ENCODE data around the gene TBCD.

TBCD gene

GRCh38 chr17:82938873-82939620, 187.2 kb downstream of the TBCD start:
- no peaks in the 10 kb centered on the region for H3K79me2 ChIP-seq (ENCODE audit: control insufficient read depth, insufficient read depth, low read length, unreplicated experiment)
- no peak overlapping the region for H2AFZ ChIP-seq (ENCODE audit: low read length, unreplicated experiment)
- no peak overlapping the region for H3K4me3 ChIP-seq (ENCODE audit: low read depth, low read length)
- H3K4me1 ChIP-seq (ENCODE audit: control insufficient read depth, insufficient read depth, low read length, unreplicated experiment), result no peaks in the 10 kb centered on the region
- H3K27ac ChIP-seq (ENCODE audit: low read depth, low read length), result no peak overlapping the region
- peaks cover 42% of the 10 kb centered on the region for H3K36me3 ChIP-seq (ENCODE audit: insufficient read depth, low read length)
- no peaks in the 10 kb centered on the region for H3K27me3 ChIP-seq (ENCODE audit: insufficient read depth, low read length)

- Histone ChIP-seq H3K36me3 (ENCODE audit: insufficient read depth, low read length) (peaks cover 44% of the 10 kb centered on the region), H3K27ac (ENCODE audit: low read depth, low read length) (no peak overlapping the region), H2AFZ (ENCODE audit: low read length, unreplicated experiment) (no peak overlapping the region), H3K79me2 (ENCODE audit: control insufficient read depth, insufficient read depth, low read length, unreplicated experiment) (no peaks in the 10 kb centered on the region), H3K4me1 (ENCODE audit: control insufficient read depth, insufficient read depth, low read length, unreplicated experiment) (no peaks in the 10 kb centered on the region), H3K4me3 (ENCODE audit: low read depth, low read length) (no peak overlapping the region), H3K27me3 (ENCODE audit: insufficient read depth, low read length) (no peaks in the 10 kb centered on the region)
Observed at GRCh38 chr17:82939621-82940135, 187.8 kb downstream of the TBCD start.

- H3K36me3 ChIP-seq (ENCODE audit: insufficient read depth, low read length), result peaks cover 47% of the 10 kb centered on the region
- H3K27ac ChIP-seq (ENCODE audit: low read depth, low read length), result no peak overlapping the region
- no peak overlapping the region for H2AFZ ChIP-seq (ENCODE audit: low read length, unreplicated experiment)
- H3K79me2 ChIP-seq (ENCODE audit: control insufficient read depth, insufficient read depth, low read length, unreplicated experiment), result no peaks in the 10 kb centered on the region
- no peaks in the 10 kb centered on the region for H3K4me1 ChIP-seq (ENCODE audit: control insufficient read depth, insufficient read depth, low read length, unreplicated experiment)
- no peak overlapping the region for H3K4me3 ChIP-seq (ENCODE audit: low read depth, low read length)
- no peaks in the 10 kb centered on the region for H3K27me3 ChIP-seq (ENCODE audit: insufficient read depth, low read length)
Observed at GRCh38 chr17:82940226-82941020, 188.6 kb downstream of the TBCD start.

GRCh38 chr17:82941021-82942001, 189.4 kb downstream of the TBCD start:
- Histone ChIP-seq H3K79me2 (ENCODE audit: control insufficient read depth, insufficient read depth, low read length, unreplicated experiment) (no peaks in the 10 kb centered on the region), H3K27ac (ENCODE audit: low read depth, low read length) (no peak overlapping the region), H3K36me3 (ENCODE audit: insufficient read depth, low read length) (peaks cover 52% of the 10 kb centered on the region), H3K27me3 (ENCODE audit: insufficient read depth, low read length) (no peaks in the 10 kb centered on the region), H3K4me1 (ENCODE audit: control insufficient read depth, insufficient read depth, low read length, unreplicated experiment) (no peaks in the 10 kb centered on the region), H2AFZ (ENCODE audit: low read length, unreplicated experiment) (no peak overlapping the region), H3K4me3 (ENCODE audit: low read depth, low read length) (no peak overlapping the region)

GRCh38 chr17:82942166-82943130, 190.6 kb downstream of the TBCD start:
- Histone ChIP-seq H3K27me3 (ENCODE audit: insufficient read depth, low read length) (no peaks in the 10 kb centered on the region), H3K4me1 (ENCODE audit: control insufficient read depth, insufficient read depth, low read length, unreplicated experiment) (no peaks in the 10 kb centered on the region), H3K4me3 (ENCODE audit: low read depth, low read length) (no peak overlapping the region), H2AFZ (ENCODE audit: low read length, unreplicated experiment) (no peak overlapping the region), H3K36me3 (ENCODE audit: insufficient read depth, low read length) (peaks cover 52% of the 10 kb centered on the region), H3K79me2 (ENCODE audit: control insufficient read depth, insufficient read depth, low read length, unreplicated experiment) (no peaks in the 10 kb centered on the region), H3K27ac (ENCODE audit: low read depth, low read length) (no peak overlapping the region)

- Histone ChIP-seq H3K27ac (ENCODE audit: low read depth, low read length) (no peak overlapping the region), H2AFZ (ENCODE audit: low read length, unreplicated experiment) (no peak overlapping the region), H3K27me3 (ENCODE audit: insufficient read depth, low read length) (no peaks in the 10 kb centered on the region), H3K4me3 (ENCODE audit: low read depth, low read length) (no peak overlapping the region), H3K4me1 (ENCODE audit: control insufficient read depth, insufficient read depth, low read length, unreplicated experiment) (no peaks in the 10 kb centered on the region), H3K79me2 (ENCODE audit: control insufficient read depth, insufficient read depth, low read length, unreplicated experiment) (no peaks in the 10 kb centered on the region), H3K36me3 (ENCODE audit: insufficient read depth, low read length) (peaks cover 52% of the 10 kb centered on the region)
Observed at GRCh38 chr17:82943339-82943738, 191.5 kb downstream of the TBCD start.

- Histone ChIP-seq H2AFZ (ENCODE audit: low read length, unreplicated experiment) (no peak overlapping the region), H3K4me3 (ENCODE audit: low read depth, low read length) (no peak overlapping the region), H3K36me3 (ENCODE audit: insufficient read depth, low read length) (peaks cover 55% of the 10 kb centered on the region)
Observed at GRCh38 chr17:82943751-82944150, 191.9 kb downstream of the TBCD start.

GRCh38 chr17:82944990-82945389, 193.1 kb downstream of the TBCD start:
- Histone ChIP-seq H3K4me3 (ENCODE audit: low read depth, low read length) (no peak overlapping the region), H3K79me2 (ENCODE audit: control insufficient read depth, insufficient read depth, low read length, unreplicated experiment) (no peaks in the 10 kb centered on the region), H3K27ac (ENCODE audit: low read depth, low read length) (no peak overlapping the region), H3K27me3 (ENCODE audit: insufficient read depth, low read length) (no peaks in the 10 kb centered on the region), H3K36me3 (ENCODE audit: insufficient read depth, low read length) (peaks cover 49% of the 10 kb centered on the region), H2AFZ (ENCODE audit: low read length, unreplicated experiment) (no peak overlapping the region), H3K4me1 (ENCODE audit: control insufficient read depth, insufficient read depth, low read length, unreplicated experiment) (no peaks in the 10 kb centered on the region)

More at GRCh38 chr17:82943751-82944150, 191.9 kb downstream of the TBCD start:
- H3K79me2 ChIP-seq (ENCODE audit: control insufficient read depth, insufficient read depth, low read length, unreplicated experiment), result no peaks in the 10 kb centered on the region
- H3K27ac ChIP-seq (ENCODE audit: low read depth, low read length), result no peak overlapping the region
- no peaks in the 10 kb centered on the region for H3K27me3 ChIP-seq (ENCODE audit: insufficient read depth, low read length)
- no peaks in the 10 kb centered on the region for H3K4me1 ChIP-seq (ENCODE audit: control insufficient read depth, insufficient read depth, low read length, unreplicated experiment)

- Histone ChIP-seq H3K27ac (ENCODE audit: low read depth, low read length) (no peak overlapping the region), H3K4me1 (ENCODE audit: control insufficient read depth, insufficient read depth, low read length, unreplicated experiment) (no peaks in the 10 kb centered on the region), H3K27me3 (ENCODE audit: insufficient read depth, low read length) (no peaks in the 10 kb centered on the region), H3K36me3 (ENCODE audit: insufficient read depth, low read length) (peaks cover 47% of the 10 kb centered on the region), H3K79me2 (ENCODE audit: control insufficient read depth, insufficient read depth, low read length, unreplicated experiment) (no peaks in the 10 kb centered on the region), H3K4me3 (ENCODE audit: low read depth, low read length) (no peak overlapping the region), H2AFZ (ENCODE audit: low read length, unreplicated experiment) (no peak overlapping the region)
Observed at GRCh38 chr17:82946081-82946480, 194.2 kb downstream of the TBCD start.

All from ACC112 (cell line).